Measurements from ENCODE around the gene EGFL7.

DNA sequence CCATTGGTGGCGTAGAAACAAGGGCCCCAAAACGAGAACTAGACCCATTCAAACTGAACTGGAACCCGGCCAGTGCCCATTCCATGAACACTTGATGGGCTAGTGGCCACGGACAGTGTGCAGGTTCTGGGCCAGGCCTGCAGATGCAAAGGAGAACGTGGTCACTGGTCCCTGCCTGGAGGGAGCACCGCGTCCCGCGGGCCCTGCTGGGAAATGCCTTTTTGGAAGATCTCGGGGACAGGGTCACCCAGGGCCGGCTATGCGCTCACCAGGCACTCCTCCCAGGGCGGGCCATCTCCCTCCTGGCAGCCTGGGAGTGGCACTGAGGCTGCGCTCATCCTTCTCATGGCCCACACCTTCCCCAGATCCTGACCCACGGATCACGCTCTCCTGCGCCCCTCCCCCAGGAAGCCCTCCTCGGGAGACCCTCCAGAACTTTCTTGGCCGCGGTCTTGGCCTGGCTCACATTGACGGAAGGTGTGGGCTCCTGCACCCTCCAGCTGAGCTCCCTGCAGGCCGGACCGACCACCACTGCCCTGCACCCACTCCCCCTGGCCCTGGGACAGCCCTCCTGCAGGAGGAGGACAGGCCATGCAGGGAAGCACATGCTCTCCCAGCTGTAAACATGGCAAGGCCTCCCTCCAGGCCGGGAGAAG, 46.9 kb downstream of the EGFL7 start:
- TF ChIP-seq, protein P1, sequence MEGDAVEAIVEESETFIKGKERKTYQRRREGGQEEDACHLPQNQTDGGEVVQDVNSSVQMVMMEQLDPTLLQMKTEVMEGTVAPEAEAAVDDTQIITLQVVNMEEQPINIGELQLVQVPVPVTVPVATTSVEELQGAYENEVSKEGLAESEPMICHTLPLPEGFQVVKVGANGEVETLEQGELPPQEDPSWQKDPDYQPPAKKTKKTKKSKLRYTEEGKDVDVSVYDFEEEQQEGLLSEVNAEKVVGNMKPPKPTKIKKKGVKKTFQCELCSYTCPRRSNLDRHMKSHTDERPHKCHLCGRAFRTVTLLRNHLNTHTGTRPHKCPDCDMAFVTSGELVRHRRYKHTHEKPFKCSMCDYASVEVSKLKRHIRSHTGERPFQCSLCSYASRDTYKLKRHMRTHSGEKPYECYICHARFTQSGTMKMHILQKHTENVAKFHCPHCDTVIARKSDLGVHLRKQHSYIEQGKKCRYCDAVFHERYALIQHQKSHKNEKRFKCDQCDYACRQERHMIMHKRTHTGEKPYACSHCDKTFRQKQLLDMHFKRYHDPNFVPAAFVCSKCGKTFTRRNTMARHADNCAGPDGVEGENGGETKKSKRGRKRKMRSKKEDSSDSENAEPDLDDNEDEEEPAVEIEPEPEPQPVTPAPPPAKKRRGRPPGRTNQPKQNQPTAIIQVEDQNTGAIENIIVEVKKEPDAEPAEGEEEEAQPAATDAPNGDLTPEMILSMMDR (conservative IDR thresholded peaks at IDR 0.05): no peak
- no peak for TF ChIP-seq EZH2 (IDR thresholded peaks at IDR 0.05; ENCODE audit: low read depth)
